ENCODE data around the gene NT5C1B.

The NT5C1B gene

DNA sequence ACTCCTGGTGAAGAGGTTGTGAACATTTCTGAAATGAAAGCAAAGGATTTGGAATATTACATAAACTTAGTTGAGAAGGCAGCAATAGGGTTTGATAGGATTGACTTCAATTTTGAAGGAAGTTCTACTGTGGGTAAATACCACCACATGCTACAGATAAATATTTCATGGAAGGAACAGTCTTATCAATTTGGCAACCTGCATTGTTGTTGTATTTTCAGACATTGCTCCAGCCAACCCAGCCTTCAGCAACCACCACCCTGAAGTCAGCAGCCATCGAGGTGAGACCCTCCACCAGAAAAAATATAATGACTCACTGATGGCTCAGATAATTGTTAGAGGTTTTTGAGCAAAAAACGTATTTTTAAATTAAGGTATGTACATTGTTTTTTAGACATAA, 38.9 kb downstream of the NT5C1B start:
- no peak for DNase-seq

DNA sequence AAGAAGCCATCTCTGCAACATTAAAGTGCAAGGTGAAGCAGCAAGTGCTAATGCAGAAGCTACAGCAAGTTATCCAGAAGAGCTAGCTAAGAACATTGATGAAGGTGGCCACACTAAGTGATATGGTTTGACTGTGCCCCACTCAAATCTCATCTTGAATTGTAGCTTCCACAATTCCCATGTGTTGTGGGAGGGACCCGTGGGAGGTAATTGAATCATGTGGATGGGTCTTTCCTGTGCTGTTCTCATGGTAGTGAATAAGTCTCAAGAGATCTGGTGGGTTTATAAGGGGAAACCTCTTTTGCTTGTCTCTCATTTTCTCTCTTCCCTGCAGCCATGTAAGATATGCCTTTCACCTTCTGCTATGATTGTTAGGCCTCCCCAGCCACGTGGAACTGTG, 40.3 kb downstream of the NT5C1B start:
- no peak for DNase-seq

DNA sequence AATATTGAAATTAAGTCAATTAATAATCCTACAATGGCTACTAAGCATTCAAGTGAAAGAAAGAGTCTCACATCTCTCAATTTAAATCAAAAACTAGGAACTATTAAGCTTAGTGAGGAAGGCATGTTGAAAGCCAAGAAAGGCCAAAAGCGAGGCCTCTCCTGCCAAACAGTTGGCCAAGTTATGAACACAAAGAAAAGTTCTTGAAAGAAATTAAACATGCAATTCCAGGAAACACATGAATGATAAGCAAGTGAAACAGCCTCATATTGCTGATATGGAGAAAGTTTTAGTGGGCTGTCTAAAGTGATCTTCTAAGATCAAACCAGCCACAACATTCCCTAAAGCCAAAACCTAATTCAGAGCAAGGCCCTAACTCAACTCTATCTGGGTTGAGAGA, 40.7 kb downstream of the NT5C1B start:
- no peak for DNase-seq

DNA sequence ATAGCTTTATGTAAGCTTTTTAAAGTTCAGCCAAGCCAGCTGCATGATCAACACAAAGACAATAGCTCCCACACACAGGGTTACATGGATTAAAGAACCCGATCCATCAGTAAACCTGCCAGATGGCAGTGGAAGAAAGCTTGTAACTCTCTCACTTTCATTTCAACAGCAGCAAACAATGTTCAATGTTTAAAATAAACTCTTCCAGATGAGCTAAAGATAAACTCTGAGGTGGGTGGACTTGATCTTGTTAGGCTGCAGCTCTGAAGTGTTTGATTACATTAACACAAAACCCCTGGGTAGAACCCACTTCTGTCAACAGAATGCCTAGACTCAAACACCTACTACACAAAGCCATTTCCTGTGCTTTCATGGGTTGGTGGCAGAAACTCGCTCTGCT, 42.8 kb downstream of the NT5C1B start:
- DNase-seq = no peak

DNA sequence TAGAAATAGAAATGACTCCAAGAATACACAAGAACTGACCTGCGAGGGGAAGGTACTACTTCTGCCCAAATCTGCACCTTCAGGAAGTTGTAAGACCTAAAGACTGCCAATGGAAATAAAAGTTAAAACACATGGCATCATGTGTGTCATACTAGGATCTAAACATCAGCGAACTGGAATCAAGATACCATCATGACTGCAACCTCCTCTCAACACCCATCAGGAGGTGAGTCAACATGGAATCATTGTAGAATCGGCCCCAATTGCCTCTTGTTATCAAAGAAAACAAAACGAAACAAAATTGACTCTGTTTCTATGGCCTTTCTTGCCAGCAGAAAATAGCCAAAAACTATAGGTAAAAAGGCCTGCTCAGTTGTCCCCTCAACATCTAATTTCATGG, 44.0 kb downstream of the NT5C1B start:
- no peak for DNase-seq

DNA sequence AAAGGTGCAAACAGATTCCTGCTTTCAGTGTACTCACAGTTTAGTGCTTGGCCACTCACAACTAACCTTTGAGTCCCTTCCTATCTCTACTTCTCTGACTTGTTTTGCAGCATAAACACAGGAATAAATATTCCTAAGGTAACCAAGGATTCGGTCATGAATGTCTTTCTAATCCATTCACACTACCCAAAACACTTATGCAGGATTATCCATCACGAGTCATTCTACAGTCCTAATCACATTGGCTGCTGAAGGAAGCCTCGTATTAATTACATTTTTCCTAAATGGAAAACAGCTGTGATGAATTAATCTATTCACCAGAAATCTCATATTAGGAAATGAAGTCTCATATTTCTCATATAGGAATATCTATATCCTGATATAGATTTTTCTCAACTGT, 45.2 kb downstream of the NT5C1B start:
- DNase-seq = no peak

DNA sequence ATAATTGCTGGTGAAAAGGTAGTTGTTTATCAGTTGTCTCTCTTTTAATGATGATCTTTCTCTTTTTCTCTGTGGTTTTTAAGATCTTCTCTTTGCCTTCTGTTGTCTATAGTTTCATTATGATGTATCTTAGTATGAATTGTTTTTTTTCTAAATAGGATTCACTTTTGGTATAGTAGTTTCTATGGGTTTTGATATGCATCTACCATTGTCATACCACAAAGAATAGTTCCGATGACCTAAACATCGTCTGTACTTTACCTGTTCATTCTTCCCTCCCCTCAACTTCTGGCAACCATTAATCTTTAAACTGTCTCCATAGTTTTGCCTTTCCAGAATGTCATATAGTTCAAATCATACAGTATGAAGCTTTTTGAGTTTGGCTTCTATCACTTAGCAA, 48.5 kb downstream of the NT5C1B start:
- DNase-seq = no peak

DNA sequence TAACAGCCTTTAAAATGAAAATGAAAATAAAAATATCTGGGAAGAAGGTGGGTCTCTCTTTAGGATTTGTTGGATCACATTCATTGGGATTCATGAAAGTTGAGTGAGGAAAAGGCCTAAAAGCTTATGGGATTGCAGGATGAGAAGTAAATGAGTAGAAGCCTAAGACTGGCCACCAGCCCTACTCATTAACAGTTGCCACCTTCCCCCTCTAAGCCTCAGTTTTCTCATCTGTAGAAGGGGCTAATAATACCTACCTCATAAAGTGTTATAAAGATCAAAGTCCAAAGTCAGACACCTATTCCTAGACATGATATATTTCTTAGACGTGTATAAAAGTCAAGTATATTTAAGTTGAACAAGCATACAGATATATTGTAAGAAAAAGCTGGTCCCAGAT, 52.7 kb downstream of the NT5C1B start:
- no peak for DNase-seq

DNA sequence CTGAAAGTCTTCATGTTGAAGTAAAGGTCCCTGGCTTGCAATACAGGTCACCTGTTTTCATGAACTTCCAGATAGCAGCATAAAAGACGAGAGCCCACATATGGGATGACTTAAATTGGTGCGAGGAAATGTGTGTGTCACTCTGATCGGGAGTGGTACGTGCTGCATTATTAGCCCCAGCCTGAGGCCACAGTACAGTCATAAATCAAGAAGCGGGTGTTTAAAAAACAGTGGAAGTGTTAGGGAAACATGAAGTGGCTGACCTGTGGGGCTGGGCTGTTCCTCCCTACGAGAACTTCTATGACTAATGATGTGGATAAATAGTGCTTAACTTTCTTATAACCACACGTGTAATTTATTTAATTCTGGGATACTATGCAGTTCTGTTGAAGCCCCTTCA, 53.3 kb downstream of the NT5C1B start:
- DNase-seq = no peak

DNA sequence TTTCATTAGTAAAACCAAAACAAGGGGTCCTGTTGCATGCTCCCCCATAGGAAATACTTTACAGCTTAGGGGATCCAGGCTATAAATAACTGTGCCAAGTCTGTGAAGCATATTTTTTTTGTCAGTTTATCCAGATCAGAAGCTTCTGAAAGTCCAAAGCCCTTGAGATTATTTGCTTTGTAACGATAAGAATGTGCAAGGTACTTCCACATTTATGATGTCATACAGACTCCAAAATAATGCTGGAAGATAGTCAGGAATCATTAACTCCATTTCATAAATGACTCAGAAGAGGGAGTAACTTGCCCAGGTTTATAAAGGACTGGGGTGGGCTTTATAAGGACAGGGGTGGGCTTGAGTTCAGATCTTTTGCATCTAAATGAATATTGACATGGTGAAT, 58.2 kb downstream of the NT5C1B start:
- DNase-seq = no peak

DNA sequence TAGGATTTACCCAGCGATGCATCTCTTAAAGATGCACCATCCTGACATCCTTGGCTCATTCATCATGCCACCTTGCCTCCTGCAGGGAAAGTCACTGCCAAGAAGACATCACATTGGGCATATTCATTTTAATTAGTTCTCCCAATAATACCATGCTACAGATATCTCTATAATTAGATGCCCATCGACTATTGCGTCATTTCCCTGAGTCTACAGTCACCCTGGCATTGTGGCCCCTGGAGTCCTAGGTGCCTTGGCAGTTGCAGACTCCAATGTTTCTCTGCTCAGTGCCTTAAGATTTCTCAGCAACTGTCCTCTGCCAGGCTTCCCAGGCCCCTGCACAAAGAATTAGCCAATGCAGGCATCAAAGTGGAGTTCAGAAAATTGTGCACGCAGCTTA, 61.5 kb downstream of the NT5C1B start:
- DNase-seq = no peak

DNA sequence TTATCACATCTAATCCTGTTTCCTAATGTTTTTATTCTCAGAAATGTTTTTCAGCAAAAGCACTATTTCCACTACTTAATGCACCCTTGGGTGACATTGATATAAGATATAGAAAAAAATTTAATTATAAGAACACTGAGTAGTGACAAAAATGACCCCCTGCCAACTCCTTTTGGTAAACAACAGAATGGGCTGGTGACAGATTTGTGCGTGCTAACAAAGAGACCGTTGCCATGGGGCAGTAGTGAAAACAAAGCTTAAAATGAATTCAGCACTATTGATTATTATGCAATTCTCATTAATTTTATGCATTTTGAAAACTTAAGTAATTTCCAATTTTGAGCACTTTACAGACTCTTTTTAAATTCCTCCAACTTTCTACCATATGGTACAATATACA, 62.0 kb downstream of the NT5C1B start:
- no peak for DNase-seq

DNA sequence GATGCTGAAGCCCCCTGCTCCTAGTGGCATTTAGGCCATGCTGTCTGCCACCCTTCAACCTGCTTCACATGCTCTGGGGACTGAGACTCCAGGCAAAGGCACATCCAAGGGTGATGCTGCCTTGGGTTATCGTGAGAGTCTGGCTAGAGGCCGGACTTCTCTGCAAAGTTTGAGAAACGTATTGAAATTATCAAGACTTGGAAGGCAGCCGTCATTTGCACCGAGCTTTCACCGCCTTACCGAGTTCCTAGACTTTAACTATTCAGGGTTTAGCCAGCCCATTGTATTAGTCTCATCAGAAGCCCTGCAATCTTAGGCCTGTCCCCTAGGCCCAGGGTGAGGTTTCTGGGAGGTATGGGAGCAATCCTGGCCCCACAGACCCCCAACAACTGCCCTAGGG, 62.9 kb downstream of the NT5C1B start:
- no peak for DNase-seq

DNA sequence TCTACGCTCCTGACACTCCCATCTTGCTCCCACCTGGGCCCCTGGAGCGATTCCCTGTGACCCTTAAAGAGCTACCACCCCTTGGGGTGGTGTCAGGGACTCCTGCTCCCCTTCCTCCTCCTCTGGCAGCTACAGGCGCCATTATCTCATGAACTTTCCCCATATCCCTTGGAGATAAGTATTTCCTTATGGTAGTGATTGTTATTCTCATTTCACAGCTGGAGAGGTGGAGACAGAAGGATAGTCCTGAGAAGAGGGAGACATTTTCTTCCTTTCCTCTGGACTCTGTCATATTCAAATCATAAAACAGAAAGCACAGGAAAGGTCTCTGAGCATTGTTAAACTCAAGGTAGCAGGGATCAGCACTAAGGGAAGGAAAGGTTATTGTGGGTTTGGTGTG, 63.5 kb downstream of the NT5C1B start:
- no peak for DNase-seq

DNA sequence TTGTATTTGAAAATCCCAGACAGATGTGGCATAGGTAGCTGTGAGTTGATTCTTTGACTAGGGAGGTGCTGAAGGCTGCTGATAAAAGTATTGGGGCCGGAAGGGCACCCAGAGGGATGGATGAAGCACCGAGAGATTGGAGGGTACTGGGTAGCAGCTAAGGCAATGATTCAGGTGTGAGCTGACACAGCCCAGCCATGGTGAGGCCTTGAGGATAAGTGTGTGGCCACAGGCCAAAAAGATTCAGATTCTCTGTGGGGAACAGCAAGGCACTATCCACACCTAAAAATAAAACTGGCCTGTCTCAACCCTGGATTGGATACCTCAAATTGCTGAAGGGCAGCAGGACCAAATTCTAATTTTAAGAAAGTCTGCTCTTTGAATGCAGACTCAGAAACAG, 64.1 kb downstream of the NT5C1B start:
- DNase-seq = no peak

DNA sequence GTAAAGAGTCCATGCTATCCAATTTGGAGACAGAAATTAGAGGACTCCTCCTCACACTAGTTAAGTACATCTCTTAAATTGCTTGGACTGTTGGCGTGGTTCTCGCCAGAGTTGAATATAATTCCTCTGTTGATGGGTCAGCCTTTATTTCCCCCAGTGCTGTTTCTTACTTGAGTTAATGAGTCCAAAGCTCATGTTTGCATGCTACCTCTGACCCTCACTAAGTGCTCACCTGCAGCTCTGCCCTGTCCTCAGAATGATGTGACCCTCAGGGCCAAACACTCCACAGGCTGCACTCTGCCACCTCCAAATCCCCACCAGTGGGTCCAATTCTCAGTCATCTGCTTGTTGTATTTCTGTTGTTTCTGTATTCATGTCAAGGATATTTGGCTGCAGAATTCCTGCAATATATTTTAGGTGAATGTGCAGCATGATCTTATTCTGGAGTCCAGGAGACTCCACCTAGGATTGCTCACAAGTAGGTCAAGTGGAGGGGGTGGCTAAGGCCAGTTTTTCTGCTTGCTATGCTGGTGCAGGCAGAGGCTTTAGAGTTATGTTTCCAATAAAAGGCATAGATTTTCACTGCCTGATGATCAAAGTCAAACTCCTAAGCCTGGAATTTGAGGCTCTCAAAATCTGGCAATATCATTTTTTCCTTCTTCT, 66.8 kb downstream of the NT5C1B start:
- DNase-seq = no peak

DNA sequence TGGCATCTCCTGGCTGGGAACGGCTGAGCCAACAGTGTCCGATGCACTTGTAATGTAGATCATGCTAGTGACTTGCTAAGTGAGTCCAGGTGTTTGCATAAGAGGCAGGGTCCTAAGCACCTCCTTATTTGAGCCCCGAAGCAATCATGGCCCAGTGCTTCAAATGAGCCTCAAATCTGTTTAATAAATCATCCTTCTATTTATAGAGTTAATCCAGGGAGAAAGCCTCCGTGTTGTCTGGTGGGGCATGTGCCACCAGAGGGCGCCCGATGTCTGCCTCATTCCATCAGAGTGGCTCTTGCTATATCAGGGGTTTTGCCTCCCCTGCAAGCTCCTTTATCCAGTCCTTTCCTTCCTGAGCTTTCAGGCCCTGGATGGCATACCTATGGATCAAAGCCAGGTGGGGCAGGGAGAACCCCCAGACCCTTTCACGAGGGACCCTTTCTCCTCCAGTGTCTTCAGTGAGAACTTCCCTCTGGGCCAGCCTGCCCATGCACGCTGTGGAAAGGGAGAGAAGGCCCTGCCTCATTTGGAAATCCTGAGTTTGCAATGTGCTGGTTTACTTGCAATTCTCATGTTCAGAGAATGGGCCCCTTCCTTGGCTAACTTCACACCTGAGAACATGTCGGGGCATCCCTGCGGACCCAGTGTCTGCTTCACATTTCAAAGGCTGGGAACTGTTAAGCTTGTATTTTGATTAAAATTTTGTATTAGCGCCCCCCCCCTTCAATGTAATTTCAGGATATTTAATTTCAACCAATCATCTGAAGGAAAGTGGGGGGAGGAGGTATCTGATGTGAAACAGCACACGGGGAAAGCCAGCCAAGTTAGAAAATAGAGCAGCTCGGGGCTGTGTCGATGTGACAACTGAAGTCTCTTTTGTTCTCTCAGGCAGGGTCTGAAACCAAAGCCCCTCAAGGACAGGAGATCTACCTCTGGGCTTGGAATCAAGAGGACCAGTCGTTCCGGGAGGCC, 68.6 kb downstream of the NT5C1B start:
- peak; percentile 82 to 83 for DNase-seq

DNA sequence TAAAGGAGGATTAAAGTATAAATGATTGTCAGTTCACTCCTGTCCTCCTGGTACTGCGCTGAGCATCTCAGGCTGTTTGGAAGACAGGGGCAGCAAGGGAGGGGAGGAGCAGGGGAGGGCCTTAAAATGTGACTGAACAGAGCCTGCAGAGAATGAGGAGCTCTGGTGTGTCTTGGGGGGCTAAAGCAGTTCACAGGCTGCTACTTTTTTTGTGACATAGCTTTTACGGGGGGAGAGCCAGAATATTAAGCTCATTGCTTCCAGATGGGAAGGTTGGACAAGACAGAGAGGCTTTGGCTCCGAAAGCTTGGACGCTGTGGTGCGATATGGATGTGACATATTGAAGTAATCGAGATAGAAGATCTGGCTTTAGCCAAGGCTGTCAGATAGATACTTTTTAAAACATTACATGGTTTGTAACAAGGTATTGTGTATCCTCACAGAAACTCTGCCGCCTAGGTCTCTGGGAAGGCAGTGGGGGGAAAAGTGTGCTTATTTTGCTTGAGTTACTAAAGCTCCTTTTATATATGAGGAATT, 69.4 kb downstream of the NT5C1B start:
- no peak for DNase-seq

DNA sequence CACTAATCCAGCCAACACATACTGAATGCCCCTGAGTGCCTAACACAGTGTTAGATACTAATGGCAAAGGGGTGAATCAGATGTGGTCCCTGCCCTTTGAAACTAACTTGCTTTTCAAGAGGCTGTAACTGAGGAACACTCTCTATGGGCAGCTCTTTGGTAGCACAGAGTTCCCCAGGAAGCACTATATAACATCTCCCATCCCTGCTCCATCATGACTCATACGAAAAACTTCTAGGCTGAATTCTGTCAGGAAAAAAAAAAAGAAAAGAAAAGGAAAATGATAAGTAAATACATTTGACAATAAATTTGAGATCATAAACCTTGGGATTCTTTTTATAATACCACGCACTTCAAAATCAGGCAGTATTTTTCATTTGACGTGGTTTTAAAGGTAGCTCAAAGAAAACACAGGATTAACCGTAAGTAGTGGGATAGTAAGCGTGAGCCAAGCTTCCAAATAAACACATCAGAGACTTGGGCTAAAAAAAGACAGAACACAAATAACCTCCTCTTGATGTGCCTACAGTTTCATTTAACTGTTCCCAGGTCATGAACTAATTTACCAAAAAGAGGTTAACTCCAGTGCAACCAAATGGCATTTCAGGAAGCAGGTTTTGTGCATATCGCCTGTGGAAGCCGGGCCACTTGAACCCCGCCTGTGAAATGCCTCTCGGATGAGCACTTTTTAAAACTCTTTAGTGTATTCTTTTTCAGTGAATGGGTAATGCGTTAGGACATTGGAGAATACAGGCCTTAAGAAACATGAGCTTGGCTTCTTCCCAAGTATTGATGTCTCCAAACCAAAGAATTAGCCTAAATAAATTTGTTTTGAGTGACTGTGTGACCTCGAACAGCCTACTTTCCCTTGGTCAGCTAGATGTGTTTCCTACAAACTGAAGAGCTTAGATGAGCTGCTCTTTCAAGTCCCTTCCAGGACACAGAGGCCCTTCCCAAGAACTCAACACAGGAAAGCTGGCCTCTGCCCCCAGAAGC, 71.0 kb downstream of the NT5C1B start:
- no peak for DNase-seq

DNA sequence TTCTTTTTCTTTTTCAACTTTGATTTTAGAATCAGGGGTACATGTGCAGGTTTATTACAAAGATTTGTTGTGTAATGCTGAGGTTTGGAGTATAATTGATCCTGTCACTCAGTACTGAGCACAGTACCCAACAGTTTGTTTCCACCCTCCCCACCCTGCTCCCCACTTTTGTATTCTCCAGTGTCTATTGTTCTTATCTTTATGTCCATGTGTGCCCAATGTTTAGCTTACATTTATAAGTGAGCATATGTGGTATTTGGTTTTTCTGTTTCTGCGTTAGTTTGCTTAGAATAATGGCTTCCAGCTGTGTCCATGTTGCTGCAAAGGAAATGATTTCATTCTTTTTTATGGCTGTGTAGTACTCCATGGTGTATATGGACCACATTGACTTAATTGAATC, 72.0 kb downstream of the NT5C1B start:
- DNase-seq = no peak

DNA sequence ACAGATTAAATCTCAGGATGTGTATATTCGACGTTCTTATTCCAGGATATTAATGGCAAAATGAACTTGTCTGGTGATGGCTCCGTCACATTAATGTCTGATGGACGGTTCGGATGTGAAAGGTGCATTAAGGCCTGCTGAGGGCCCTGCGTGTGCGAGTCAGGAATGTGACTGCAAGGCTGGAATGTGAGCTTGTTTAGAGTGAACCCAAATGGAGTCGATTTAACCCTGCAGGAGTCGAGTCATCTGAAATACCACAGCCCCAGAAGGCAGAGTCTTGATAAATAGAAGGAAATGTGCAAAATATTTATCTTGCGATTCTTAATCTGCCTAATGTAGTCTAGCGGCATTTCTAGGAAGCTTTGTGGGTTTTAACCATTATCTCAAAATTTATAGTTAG, 73.3 kb downstream of the NT5C1B start:
- no peak for DNase-seq

DNA sequence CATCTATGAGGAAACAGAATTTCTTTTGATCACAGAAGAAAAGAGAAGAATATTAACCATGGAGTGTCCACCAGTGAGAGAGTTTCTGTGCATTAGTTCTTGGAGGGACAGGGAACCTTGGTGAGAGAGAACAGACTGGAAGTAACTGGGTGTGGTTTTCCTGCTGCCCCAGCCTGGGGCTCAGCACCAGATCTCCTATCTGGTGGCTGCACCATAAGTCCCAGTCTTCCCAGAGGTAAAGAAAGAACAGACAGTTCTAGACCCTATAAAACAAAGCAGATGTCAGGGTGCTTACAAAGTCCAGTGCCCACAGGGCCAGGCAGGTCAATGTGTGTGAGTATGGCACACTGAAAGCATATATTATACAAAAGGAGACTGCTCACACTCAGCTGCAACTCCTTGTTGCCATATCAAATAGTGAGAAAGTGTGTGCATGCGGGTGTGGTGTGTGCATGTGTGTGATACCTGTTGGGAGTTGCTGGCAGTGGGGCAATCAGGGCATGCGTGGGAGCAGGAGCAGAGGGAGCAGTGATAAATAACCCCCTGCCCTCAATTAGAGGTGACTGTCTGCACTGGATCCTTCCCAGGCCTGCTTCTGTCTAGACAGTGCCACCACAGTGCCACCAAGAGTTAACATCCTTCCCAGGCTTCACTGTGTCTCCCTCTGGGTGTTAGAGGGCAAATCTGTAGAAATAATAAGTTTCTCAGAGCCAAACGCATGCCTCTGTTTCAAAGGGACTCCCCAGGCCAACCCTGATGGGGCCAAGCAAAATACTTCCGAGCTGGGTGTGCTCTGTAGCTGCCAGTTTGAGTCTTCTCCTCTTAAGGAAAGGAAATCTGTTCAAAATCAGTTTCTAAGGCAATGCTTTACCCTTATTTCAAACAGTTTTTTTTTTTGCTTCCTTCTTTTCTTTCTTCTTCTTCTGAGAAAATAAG, 74.6 kb downstream of the NT5C1B start:
- no peak for DNase-seq

Measured in activated T-cell treated with anti-CD3 and anti-CD28 coated beads, Interleukin-2, amount 50 U/mL, for 48 hours (primary cell).